HCT116 (cell line): ENCODE data around the gene PCDH9.

Source experiments
- POLR2A ChIP-seq: IDR thresholded peaks from 2 replicates; pipeline ENCODE4 v1.7.0; 2011; ENCODE audit warnings: borderline replicate concordance; ENCODE audit not compliant: insufficient read depth, insufficient read length; ENCODE audit errors: extremely low read depth
- POLR2AphosphoS5 ChIP-seq: IDR thresholded peaks from 2 replicates; pipeline ENCODE4 v1.6.1; 2011; ENCODE audit warnings: mild to moderate bottlenecking, low read depth, low read length, moderate library complexity
- TF ChIP-seq, protein P1 (sequence below), 3 experiments: fragments of 200-600 bp in 1 of 3; sonication (generic) in 1 of 3; IDR thresholded peaks in 2 of 3; conservative IDR thresholded peaks in 1 of 3; 2 replicates each; pipeline ENCODE4 v1.5.1; 2012 to 2017; ENCODE audit warnings: low read depth in 2 of 3, low read length in 2 of 3, antibody characterized with exemption in 1 of 3, borderline replicate concordance in 1 of 3, control low read depth in 1 of 3, mild to moderate bottlenecking in 1 of 3, mixed read lengths in 1 of 3, mixed run types in 1 of 3, moderate library complexity in 1 of 3; ENCODE audit not compliant: insufficient read depth in 1 of 3

DNA sequence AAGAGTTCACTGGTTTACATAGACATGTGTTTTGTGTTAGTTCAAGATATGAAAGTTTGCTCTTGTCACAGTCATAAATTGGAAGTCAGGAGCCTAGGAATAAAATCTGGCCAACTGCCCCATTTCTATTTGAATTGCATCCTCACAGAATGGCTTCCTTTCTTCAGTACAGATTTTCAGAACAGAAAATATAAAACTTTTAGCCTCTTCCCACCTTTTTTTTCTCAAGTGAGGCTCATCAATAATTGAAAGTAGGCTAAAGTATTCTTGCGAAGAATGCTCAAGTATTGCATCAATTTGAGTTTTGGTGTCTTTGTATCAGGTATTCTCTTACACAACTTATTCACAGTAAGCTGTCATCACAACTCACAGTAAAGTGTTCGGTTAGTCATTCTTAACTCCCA, 802.7 kb downstream of the PCDH9 start:
- TF ChIP-seq POLR2A (no peak), POLR2AphosphoS5 (no peak)
- TF ChIP-seq, protein P1, sequence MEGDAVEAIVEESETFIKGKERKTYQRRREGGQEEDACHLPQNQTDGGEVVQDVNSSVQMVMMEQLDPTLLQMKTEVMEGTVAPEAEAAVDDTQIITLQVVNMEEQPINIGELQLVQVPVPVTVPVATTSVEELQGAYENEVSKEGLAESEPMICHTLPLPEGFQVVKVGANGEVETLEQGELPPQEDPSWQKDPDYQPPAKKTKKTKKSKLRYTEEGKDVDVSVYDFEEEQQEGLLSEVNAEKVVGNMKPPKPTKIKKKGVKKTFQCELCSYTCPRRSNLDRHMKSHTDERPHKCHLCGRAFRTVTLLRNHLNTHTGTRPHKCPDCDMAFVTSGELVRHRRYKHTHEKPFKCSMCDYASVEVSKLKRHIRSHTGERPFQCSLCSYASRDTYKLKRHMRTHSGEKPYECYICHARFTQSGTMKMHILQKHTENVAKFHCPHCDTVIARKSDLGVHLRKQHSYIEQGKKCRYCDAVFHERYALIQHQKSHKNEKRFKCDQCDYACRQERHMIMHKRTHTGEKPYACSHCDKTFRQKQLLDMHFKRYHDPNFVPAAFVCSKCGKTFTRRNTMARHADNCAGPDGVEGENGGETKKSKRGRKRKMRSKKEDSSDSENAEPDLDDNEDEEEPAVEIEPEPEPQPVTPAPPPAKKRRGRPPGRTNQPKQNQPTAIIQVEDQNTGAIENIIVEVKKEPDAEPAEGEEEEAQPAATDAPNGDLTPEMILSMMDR (IDR thresholded peaks at IDR 0.05 in 2 of 3, conservative IDR thresholded peaks at IDR 0.05 in 1 of 3; ENCODE audit: borderline replicate concordance in 1 of 3, insufficient read depth in 1 of 3, low read depth in 2 of 3, low read length in 2 of 3): no peak
